GM21447 (cell line): ENCODE measurements around the gene ELOVL6.
A peak's percentile ranks its signal among the peaks of the same experiment; 100 is the strongest.
"Not testable (repeated sequence)": the region's sequence is repeated elsewhere in the genome, so short reads cannot be mapped to it uniquely, and the experiment has no call there.

ENCODE experiments used
- ATAC-seq: cut with Tn5 transposase; IDR thresholded peaks from one replicate; pipeline ENCODE4 v1.9.1; 2021; ENCODE audit not compliant: unreplicated experiment

ELOVL6 gene, protein sequence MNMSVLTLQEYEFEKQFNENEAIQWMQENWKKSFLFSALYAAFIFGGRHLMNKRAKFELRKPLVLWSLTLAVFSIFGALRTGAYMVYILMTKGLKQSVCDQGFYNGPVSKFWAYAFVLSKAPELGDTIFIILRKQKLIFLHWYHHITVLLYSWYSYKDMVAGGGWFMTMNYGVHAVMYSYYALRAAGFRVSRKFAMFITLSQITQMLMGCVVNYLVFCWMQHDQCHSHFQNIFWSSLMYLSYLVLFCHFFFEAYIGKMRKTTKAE

DNA sequence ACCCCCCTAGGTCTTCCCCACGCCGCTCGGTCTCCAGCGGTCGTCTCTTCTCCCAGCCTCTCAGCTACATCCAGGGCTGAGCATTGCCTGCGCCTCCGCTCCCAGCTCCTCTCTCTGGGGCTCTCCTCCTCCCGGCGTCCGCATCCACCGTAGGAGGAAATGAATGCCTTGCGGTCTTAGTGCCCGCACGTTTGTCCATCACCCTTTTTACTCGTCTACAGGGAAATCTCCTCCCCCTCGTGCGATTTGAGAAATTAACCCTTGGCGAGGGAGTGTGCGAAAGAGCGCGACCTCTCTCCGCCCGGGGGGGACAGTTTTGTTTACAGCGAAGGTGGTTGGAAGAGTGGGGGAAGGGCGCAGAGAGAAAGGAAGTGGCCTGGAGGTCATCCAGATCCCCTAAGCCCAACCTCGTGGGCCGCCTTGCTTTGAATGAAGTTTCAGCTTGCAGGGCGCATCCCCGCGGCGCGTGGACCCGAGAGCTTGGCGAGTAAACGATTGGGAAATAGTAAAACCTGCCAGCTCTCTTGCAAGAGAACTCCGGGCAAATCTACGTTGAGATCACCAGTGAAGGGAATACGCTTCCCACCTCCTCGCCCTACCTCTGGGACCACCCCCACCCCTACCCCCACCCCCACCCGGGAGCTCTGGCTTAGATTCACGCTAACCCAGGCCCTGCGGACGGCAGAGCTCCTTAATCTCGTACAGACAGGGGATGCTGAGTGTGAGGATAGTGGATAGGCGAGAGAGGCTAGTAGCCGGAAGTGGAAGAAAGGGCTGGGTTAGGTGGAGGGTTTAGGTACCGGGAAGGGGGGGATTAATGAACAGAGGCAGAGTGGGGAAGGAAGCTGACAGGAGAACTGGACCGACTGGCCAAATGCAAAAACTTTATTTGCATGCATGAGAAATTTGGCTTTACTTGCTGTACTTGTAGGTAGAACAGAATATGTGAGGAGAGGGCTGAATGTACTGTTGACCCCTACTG is at the start of gene ELOVL6:
TSS of gene ELOVL6 (minus strand) at position 181 of the 982 bp plus-strand sequence. CDS start 280 bp downstream, outside the sequence.
- ATAC-seq, result peak; percentile 19

DNA sequence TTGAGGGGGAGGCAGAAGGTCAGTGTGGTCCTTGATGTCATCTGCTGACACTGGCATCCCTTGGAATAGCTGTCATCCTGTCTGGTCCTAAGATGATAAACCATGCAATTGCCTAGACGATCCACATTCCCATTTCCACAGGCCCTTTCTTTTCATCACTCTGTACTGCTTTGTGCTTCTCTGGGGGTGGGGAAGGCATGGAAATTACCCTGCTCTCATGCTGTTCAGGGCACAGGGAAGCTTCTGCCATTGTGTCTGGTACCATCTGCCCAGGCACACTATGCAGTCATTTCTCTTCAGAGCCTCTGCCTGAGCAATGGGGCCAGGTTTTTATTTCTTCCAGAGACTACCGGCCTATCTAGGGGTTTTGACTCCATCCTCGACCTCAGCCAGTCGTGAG is 49.7 kb upstream of the ELOVL6 start:
- no peak for ATAC-seq

DNA sequence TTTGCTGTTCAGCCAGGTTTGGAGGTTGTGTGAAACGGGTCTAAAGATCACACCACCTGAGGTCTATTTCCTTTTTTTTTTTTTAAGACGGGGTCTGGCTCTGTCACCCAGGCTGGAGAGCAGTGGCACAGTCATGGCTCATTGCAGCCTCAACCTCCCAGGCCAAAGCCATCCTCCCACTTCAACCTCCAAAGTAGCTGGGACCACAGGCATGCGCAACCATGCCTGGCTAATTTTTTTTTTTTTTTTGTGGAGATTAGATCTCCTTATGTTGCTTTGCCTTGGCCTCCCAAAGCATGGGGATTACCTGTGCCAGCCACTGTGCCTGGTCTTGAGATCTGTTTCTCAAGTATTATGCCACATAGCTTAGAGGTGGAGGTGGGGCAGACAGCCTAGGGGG is 49.2 kb upstream of the ELOVL6 start:
- no peak for ATAC-seq

DNA sequence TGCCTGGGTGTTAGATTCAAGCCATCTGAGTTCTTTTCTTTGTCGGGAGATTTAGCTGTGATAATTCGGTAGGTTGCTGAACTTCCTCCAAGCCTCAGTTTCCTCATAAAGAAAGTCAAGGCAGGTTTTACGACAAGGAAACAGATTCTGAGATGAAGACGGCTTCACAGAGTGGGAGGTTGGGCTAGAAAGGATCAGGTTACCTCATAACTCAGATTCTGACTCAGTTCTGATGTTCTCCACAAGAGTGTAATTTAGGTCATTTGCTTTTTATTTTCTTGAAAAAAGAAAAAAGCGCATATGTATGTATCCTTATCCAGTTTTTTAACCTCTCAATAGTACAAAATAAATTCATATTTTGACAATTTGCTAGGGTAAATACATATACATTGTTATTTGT is 47.2 kb upstream of the ELOVL6 start:
- ATAC-seq, result no peak

DNA sequence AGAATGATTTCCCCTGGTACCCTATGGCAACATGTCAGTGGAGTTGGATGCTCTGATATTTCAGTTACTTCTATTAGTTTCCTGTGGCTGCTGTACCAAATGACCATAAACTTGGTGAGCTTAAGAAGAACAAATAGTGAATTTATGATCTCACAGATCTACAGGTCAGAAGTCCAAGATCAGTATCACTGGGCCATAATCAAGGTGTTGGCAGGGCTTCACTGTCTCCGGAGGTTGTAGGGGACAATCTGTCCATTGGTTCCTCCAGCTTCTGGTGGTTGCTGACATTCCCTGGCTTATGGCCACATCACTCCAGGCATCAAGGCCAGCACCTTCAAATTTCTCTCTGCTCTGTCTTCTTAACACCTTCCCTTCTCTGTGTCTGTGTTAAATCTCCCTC is 37.9 kb upstream of the ELOVL6 start:
- no peak for ATAC-seq

DNA sequence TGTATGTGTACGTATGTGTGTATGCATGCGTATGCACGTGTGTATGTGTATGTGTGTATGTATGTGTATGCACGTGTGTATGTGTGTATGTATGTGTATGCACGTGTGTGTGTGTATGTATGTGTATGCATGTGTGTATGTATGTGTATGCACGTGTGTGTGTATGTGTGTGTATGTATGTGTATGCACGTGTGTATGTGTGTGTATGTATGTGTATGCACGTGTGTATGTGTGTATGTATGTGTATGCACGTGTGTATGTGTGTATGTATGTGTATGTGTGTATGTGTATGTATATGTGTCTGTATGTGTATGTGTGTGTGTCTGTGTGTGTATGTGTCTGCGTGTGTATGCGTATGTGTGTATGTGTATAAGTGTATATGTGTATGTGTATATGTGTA is 35.2 kb upstream of the ELOVL6 start:
- not testable (repeated sequence) for ATAC-seq

DNA sequence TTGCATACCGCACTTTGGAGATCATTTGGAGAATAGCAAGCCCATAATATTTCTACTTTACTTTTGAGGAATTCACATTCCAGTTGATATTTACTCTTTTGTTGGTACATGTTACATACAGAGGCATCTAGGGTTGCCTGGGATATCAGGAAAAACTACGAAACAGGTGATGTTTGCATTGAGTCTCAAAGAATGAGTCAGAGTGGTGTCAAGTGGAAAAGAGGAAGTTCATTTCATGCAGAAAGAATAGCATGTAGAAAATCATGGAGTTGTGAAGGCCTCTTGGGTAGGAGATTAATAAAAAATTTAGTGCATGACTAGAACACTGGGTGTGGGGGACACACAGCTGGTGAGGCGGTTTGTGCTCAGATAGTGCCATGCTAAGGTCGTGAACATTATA is 33.5 kb upstream of the ELOVL6 start:
- ATAC-seq, result no peak

DNA sequence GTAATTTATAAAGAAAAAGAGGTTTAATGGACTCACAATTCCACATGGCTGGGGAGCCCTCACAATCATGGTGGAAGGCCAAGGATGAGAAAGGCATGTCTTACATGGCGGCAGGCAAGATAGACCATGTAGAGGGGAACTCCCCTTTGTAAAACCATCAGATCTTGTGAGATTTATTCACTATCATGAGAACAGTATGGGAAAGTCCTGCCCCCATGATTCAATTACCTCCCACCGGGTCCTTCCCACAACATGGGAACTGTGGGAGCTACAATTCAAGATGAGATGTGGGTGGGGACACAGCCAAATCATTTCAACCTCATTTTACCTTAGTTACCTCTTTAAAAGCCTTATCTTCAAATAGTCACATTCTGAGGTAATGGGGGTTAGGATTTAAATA is 30.9 kb upstream of the ELOVL6 start:
- ATAC-seq, result no peak

DNA sequence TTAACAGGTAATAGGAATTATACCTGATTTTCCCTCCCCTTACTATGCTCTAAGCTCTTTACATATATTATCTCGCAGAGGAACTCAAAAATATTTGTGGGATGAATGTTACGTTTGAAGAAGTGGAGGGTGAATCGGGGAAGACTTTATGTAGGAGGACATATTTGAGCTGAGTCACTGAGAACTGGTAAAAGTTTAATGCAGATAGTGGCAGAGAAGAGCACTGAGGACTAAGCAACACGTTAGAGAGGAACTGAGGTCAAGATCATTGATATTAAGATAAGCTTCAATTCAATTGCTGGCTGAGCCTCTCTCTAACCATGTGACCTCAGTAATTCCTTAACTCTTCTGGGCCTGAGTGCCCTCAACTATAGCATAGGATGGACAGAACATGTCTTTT is 26.4 kb upstream of the ELOVL6 start:
- ATAC-seq, result no peak

DNA sequence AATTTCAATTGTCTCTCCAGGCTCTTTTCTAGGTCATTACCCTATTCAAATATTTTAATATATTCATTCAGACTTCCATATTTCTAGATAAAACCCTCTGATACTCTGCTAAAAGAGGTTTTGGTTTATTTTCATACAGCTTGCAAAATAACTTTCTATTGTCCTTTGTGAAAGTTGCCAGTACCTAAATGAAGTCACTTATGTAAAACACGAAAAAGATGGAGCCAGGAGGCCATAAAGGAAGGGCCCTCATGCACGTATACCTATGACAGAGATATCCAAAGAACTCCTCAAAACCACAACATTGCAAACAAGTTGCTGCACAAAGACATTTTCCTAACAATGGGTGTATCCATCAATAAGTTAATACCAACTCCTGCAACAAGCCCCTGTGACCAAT is 25.7 kb upstream of the ELOVL6 start:
- no peak for ATAC-seq

DNA sequence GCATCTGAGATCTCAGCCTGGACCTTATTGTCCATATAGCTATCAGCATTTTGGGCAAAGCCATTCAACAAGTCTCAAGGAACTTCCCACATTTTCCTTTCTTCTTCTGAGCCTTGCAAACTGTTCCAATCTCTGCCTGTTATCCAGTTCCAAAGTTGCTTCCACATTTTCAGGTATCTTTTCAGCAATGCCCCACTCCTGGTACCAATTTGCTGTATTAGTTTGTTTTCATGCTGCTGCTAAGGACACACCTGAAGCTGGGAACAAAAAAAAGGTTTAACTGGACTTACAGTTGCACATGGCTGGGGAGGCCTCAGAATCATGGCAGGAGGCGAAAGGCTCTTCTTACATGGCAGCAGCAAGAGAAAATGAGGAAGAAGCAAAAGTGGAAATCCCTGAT is 20.5 kb upstream of the ELOVL6 start:
- ATAC-seq, result not testable (repeated sequence)

DNA sequence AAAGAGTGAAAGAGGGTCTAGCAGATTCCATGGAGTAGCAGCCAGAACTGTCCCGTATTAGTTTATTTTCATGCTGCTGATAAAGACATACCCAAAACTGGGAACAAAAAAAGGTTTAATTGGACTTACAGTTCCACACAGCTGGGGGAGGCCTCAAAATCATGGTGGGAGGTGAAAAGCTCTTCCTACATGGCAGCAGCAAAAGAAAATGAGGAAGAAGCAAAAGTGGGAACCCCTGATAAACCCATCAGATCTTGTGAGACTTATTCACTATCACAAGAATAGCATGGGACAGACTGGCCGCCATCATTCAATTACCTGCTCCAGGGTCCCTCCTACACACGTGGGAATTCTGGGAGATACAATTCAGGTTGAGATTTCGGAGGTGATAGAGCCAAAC is 18.8 kb upstream of the ELOVL6 start:
- ATAC-seq, result not testable (repeated sequence)

DNA sequence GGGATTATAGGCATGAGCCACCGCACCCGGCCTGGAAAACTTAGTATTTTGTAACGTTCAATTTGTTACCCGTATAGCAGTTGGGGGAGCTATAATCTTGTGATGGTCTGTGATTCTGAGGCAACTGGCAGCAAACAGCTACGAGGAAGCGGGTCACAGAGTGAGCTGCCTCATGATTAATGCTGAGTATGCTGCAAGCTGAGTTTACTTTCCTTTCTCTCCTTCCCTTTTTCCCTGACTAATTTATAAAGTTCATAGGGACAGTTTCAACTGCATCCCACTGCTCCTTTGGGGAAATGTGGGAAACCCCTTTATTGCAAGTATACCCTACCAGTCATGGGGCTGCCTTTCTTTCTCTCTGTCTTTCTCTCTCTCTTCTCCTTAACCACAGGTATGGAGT is 17.7 kb upstream of the ELOVL6 start:
- ATAC-seq, result no peak

DNA sequence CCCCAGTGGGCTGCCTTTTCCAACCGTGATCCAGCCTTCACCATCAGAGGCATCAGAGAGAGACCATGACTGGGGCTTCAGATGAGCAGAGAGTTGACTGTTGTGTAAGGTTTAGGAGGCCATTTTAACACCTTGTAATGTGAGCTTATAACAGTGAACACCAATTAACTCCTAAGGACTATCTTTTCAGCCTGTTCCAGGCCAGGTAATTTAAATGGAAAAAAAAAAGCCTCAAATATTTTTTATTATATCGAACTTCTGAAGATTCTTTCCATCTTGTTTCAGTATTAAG is 13.3 kb upstream of the ELOVL6 start:
- ATAC-seq, result no peak

DNA sequence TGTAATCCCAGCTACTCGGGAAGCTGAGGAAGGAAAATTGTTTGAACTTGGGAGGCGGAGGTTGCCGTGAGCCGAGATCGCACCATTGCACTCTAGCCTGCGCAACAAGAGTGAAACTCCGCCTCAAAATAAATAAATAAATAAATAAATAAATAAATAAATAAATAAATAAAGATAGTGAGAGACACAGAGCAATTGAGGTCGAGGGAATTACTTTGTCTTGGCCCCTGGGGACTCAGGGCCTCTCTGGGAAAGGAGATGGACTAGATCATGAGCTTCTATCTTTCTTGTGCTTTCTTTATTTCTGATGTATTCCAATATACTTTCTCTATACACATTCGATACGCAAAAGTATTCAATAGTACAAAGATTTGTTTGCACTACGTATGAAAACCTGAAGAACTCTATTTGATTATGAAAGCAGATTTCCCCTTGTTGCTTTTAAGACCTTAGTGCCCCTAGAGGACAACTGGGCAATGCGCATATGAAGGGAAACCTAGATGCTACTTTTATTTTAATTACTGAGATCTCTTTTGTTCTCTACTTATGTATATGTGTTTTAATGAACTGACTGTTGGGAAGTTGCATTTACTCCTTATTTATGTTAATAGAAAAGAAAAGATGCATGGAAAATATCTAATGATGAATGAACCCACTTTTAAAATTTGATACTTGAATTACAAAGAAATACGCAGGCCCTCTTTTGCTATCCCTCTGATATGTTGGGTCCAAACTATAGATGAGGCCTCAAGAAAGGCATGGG is 12.8 kb upstream of the ELOVL6 start:
- peak; percentile 83 for ATAC-seq

DNA sequence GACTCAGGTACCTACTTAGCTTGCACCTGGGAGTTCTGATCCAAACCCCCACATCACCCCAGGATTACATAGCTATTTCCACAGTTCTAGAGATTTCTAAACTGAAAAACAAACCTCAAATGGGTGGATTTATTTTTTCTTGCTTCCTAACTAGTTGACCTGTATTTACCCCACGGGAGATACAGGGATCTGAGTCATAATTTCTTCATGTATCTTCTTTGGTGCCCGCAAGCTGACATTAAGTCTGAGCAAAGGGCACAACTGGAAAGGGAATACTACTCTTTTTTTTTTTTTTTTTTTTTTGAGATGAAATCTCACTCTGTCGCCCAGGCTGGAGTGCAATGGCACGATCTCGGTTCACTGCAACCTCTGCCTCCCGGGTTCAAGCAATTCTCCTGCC is 10.0 kb upstream of the ELOVL6 start:
- ATAC-seq, result no peak

DNA sequence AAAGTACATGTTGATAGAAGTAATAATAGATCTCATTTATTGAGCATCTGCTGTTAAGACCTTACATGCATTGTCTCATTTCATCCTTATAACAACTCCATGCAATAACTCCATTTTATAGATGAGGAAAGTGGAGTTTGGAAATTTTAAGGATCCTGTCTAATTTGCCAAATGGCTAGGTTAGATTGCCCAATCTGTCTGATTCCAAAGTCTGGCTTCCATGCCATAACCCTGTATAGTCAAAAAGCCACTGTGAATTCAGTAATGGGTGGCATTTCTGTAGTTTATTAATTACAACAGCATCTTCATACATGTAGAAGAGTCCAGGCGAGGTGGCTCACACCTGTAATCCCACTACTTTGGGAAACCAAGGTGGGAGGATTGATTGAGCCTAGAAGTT is 8.8 kb upstream of the ELOVL6 start:
- ATAC-seq, result no peak

DNA sequence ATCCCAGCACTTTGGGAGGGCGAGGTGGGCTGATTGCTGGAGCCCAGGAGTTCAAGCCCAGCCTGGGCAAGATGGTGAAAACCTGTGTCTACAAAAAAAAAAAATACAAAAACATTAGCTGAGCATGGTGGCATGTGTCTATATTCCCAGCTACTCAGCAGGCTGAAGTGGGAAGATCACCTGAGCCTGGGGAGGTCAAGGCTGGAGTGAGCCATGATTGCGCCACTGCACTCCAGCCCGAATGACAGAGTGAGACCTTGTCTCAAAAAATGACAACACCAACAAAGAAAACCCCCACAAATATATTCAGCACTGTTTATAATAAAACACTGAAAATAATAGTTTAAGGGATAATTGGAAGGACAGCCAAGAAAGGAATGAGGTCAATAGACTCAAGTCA is 3.6 kb upstream of the ELOVL6 start:
- ATAC-seq, result no peak

DNA sequence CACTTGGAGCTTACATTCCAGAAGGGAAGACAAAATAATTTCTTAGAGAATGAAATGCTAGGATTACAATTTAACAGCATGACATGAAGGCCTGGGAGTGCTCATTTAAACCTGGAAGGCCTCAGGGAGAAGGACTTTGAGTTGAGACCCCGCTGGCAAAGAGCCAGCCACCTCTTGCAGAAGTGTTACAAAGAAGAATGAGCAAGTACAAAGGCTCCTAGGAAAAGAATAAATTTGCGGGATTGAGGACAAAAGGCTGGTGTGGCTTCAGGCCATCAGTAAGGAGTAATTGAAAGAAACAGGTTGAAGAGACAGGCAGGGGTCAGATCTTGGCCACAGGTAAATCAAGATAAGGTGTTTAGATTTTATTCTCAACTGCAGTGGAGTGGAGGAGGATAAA is 3.1 kb upstream of the ELOVL6 start:
- no peak for ATAC-seq

DNA sequence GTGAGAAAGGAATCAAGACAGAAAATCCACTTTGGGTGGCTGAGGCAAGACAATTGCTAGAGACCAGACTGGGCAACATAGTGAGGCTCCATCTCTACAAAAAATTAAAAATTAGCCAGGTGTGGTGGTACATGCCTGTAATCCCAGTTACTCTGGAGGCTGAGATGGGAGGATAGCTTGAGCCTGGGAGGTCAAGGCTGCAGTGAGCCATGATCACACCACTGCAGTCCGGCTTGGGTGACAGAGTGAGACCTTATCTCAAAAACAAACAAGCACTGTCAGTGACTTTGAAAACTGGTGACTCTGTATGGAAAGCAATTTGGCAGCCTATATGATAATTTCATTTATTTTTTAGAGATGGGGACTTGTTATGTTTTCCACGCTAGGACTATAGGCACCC is 2.3 kb upstream of the ELOVL6 start:
- no peak for ATAC-seq

DNA sequence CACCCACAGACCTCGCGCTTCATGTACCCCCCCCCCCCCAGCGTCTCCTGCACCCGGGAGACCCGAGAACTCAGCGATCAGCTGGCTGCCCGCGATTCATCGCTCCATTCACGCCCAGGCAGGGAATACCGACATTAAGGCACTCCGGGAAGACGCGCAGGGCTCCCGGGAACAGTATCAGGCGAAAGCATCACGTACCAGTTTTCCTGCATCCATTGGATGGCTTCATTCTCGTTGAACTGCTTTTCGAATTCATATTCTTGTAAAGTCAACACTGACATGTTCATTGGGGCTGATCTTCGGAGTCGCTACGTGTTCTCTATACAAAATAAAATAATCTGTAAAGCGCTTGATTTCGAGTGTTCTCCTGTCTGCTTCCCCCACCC is 373 bp downstream of the ELOVL6 start:
- no peak for ATAC-seq

DNA sequence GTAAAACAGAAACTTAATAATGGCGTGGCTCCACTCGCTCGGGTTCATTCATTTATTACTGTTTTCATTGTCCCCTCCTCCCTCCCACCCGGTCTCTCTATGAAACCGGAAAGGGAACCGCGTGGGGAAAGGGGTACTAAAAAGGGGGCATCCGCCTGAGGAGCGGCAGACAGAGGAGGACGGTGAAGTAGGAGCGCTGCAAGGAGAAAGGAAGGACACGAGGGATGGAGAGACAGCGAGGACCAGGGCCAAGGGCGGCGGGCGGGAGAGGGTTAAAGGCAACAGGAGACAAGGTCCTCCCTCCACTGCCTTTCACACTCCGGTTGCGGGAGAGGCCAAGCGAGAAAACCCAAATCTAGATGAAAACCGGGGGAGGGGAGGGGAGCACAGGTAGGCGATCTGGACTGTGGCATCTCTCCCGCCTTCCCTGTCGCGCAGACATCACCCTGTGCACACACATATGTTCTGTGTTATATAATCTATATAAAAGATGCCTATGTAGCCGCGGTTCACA is 829 bp downstream of the ELOVL6 start:
- ATAC-seq, result peak; percentile 11
